Type B pancreatic cell (in vitro differentiated cells): ENCODE measurements around the gene RIPOR1. TPM values are rescaled to one million over a fixed set of nuclear protein-coding genes. Genes with fewer than 3 reads are reported as not detected.
A peak's percentile ranks its signal among the peaks of the same experiment; 100 is the strongest.

Experiments used
- DNase-seq: peaks from one replicate; pipeline ENCODE4 v3.0.0; 2021; ENCODE audit warnings: mixed read lengths; ENCODE audit not compliant: unreplicated experiment; ENCODE audit errors: extremely low spot score
- H3K27ac Mint-ChIP-seq: 2 replicates; pipeline ENCODE4 v1.8.0; 2021; ENCODE audit warnings: mild to moderate bottlenecking, mixed read lengths
- H3K27me3 Mint-ChIP-seq: 2 replicates; pipeline ENCODE4 v1.8.0; 2021; ENCODE audit warnings: mixed read lengths
- H3K36me3 Mint-ChIP-seq: 2 replicates; pipeline ENCODE4 v1.8.0; 2021; ENCODE audit warnings: mixed read lengths
- H3K4me1 Mint-ChIP-seq: one replicate; pipeline ENCODE4 v1.8.0; 2021; ENCODE audit warnings: mixed read lengths; ENCODE audit not compliant: unreplicated experiment
- H3K4me3 Mint-ChIP-seq: 2 replicates; pipeline ENCODE4 v1.8.0; 2021; ENCODE audit warnings: mild to moderate bottlenecking, mixed read lengths
- H3K9me3 Mint-ChIP-seq: 2 replicates; pipeline ENCODE4 v1.8.0; 2021; ENCODE audit warnings: mixed read lengths
- total RNA-seq: library from RNA; stranded (reverse); gene quantifications from 2 replicates; pipeline ENCODE4 v1.2.1, GENCODE V29; 2021; ENCODE audit warnings: low replicate concordance
- TF ChIP-seq, protein P1 (sequence below): fragments of 200-600 bp; sonication (generic); conservative IDR thresholded peaks from 2 replicates; pipeline ENCODE4 v1.5.0; 2021; ENCODE audit warnings: antibody characterized with exemption, mild to moderate bottlenecking

Gene RIPOR1
- total RNA-seq, 1 donor from 2014 or later: 43.1 TPM

DNA sequence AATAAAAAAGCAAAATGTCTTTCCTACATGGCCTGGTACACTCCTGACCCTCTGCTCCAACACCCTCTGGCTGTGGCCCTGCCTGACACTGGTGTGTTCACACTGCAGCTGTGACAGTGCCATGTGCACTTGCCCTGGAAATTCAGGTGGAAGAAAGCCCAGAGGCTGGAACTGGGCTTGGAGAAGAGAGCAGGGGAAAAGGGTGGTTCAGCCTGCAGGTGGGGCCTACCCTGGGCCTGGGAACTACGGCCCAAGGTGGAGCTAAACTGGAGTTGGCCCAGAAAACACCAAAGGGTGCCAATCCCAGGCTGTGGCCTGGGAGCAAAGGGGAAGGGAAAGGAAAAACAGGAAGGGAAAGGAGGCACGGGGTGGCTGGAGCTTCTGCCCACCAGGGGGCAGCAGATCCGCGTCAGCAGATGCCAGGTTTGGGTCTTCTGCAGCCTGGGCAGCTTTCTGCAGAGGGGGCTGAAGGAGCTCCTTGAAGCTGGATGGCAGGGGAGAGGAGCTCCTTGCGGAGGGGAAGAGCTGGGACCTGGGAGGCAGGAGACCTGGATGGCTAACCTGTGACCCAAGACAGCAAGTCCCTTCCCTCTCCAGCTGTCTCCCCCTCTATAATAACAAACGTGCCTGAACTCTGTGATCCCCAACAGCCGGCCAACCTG lies 18.3 kb downstream of the RIPOR1 start:
- TF ChIP-seq, protein P1, sequence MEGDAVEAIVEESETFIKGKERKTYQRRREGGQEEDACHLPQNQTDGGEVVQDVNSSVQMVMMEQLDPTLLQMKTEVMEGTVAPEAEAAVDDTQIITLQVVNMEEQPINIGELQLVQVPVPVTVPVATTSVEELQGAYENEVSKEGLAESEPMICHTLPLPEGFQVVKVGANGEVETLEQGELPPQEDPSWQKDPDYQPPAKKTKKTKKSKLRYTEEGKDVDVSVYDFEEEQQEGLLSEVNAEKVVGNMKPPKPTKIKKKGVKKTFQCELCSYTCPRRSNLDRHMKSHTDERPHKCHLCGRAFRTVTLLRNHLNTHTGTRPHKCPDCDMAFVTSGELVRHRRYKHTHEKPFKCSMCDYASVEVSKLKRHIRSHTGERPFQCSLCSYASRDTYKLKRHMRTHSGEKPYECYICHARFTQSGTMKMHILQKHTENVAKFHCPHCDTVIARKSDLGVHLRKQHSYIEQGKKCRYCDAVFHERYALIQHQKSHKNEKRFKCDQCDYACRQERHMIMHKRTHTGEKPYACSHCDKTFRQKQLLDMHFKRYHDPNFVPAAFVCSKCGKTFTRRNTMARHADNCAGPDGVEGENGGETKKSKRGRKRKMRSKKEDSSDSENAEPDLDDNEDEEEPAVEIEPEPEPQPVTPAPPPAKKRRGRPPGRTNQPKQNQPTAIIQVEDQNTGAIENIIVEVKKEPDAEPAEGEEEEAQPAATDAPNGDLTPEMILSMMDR: peak; percentile 96
- no peak overlapping the region for H3K4me3 Mint-ChIP-seq
- peaks cover 9% of the 10 kb centered on the region for H3K4me1 Mint-ChIP-seq
- no peaks in the 10 kb centered on the region for H3K27me3 Mint-ChIP-seq
- peaks cover 5% of the 10 kb centered on the region for H3K36me3 Mint-ChIP-seq
- no peaks in the 10 kb centered on the region for H3K9me3 Mint-ChIP-seq
- DNase-seq: no peak
- H3K27ac Mint-ChIP-seq: peak overlapping the region; percentile 75

DNA sequence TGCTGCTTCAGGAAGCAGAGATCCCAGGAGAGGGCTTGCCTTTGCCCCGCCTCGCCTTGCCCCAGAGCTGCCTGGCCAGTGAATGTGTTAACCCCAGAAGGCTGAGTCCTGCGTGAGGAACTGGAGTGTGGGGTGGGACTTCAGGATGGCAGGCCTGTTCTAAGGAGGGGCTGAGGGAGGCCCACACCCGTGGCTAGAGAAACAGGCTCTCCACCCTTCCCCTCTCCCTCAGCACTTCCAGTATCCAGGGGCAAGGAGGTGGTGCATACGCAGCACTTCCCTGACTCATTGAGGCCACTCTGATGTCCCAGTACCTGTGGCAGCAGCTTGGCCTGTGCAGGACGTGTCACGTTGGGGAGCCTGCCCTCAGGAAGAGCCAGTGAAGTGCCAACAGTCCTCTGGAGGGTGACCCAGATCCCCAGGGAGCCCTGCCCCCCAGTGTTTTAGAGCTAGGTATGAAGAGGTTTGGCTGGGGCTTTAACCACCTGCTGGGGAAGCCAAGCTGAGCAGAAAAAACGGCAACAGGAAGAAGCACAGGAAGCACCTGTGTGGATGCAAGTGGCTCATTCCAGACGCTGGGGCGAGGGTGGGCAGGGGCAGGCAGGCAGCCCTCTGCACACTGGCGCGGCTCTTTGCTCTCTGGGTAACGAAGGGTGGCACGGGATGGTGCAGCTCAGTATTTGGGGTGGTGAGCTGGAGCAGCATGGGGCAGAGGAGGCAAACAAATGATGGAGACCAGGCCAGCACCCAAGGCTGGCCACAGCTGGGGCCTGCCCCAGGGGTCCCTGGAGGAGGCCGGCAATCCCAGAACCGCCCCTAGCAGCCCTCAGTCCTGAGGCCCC lies 19.0 kb downstream of the RIPOR1 start:
- Mint-ChIP-seq H3K4me1 (peaks cover 15% of the 10 kb centered on the region), H3K36me3 (no peaks in the 10 kb centered on the region), H3K4me3 (no peak overlapping the region), H3K9me3 (no peaks in the 10 kb centered on the region), H3K27ac (peak overlapping the region; percentile 51), H3K27me3 (no peaks in the 10 kb centered on the region)
- DNase-seq: no peak
- TF ChIP-seq, protein P1: no peak

DNA sequence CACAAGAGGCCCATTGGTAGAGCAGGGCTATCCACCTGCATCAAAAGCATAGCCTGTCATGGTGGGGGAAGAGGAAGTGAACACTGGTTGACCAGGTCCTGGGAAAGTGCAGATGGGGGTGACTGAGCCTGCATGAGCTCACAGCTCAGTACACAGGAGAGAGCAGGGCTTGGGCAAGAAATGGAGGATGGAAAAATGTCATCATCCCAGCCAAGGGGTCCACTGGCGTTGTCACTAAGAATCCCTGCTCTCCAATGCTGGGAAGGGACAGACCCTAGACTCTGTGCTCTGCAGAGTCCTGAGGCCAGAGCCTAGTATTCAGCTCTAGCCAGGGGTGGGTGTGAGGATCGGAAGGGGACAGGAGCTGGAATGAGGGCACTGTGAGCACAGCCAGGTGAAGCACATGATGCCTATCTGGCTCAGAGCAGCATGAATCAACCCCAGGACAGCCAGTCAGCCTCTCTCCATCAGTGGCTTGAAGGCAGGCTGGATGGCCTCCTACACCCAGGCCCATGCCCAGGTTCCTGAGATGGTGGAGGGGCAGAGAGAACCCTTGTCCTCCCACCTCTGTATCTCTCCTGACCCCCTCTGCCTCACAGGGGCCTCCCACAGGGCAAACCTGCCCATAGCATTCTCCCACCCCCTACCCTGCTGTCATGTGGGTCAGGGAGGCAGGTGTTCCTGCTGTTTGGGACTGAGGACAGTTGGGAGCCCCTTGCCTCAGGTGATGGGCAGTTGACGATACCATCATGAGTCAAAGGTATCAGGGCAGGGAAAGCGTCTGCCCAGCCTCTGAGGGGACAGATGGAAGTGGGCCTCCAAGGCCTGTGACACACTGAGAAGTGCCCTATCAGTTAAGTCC lies 19.9 kb downstream of the RIPOR1 start:
- no peak for DNase-seq
- H3K27ac Mint-ChIP-seq: no peak overlapping the region
- no peaks in the 10 kb centered on the region for H3K36me3 Mint-ChIP-seq
- no peaks in the 10 kb centered on the region for H3K27me3 Mint-ChIP-seq
- H3K4me1 Mint-ChIP-seq: peaks cover 15% of the 10 kb centered on the region
- H3K4me3 Mint-ChIP-seq: no peak overlapping the region
- H3K9me3 Mint-ChIP-seq: no peaks in the 10 kb centered on the region
- TF ChIP-seq, protein P1: no peak

DNA sequence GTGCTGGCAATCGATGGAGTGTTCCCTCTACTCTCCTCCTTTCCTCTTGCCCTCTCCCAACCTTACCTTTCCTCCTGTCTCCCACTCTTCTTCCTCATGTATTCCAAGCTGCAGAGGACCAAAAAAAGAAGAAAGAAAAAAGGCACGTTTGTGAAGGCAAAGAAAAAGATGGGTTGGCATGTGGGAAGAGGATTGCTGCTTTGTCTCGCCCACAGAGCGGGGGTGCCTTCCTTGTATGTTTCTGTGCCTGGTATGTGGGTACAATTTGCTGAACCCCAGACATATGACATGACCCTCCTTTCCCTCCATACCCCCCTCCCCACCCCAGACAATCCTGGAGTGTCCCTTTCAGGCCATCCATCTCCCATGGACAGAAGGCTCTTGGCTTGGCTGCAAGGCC lies 20.6 kb downstream of the RIPOR1 start:
- Mint-ChIP-seq H3K36me3 (no peaks in the 10 kb centered on the region), H3K27ac (no peak overlapping the region), H3K9me3 (no peaks in the 10 kb centered on the region), H3K27me3 (no peaks in the 10 kb centered on the region), H3K4me3 (no peak overlapping the region), H3K4me1 (peaks cover 15% of the 10 kb centered on the region)
- DNase-seq: no peak
- TF ChIP-seq, protein P1: no peak

DNA sequence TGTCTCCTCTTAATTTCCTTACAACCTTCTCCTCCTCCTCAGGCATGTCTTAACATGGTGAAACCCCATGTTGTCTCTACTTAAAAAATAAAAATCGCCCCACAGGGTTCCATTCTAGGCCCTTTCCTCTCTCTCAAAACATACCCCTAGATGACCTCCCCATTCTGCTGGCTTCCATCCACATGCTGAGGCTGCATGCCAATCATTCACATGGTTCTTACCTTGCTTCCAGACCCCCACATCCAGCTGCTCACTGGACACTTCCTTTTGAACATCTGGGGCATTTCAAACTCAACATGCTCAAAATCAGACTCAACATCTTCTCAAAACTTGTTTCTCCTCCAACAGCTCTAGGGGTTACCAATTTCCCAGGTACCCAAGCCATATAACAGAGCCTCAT lies 21.3 kb downstream of the RIPOR1 start:
- no peak overlapping the region for H3K27ac Mint-ChIP-seq
- no peak overlapping the region for H3K4me3 Mint-ChIP-seq
- TF ChIP-seq, protein P1: no peak

More for the DNA sequence above, 21.3 kb downstream of the RIPOR1 start:
- Mint-ChIP-seq H3K9me3 (no peaks in the 10 kb centered on the region), H3K36me3 (no peaks in the 10 kb centered on the region), H3K4me1 (peaks cover 15% of the 10 kb centered on the region), H3K27me3 (no peaks in the 10 kb centered on the region)
- DNase-seq: no peak
